Mesenchymal stem cell (in vitro differentiated cells and primary cell): Measurements from ENCODE around the gene KCNN4.
"Not testable (repeated sequence)": the region's sequence is repeated elsewhere in the genome, so short reads cannot be mapped to it uniquely, and the experiment has no call there.

Experiments used
- DNase-seq: peaks from one replicate; pipeline ENCODE4 v3.0.0-alpha.2; 2013
- H2AFZ ChIP-seq: one replicate; pipeline ENCODE4 v1.6.1; 2013; ENCODE audit warnings: low read depth, mild to moderate bottlenecking, control low read depth, inconsistent platforms, low read length, moderate library complexity
- H2AK5ac ChIP-seq: 2 replicates; pipeline ENCODE4 v1.6.1; 2013; ENCODE audit warnings: low read length, moderate library complexity, mild to moderate bottlenecking, inconsistent platforms; ENCODE audit not compliant: severe bottlenecking
- H2BK120ac ChIP-seq: one replicate; pipeline ENCODE4 v1.6.1; 2013; ENCODE audit warnings: low read depth, mild to moderate bottlenecking, inconsistent platforms, low read length, moderate library complexity
- H2BK12ac ChIP-seq, 2 experiments: one replicate each; pipeline ENCODE4 v1.6.1; 2013; ENCODE audit warnings: inconsistent platforms in 2 of 2, low read length in 2 of 2, mild to moderate bottlenecking in 2 of 2, moderate library complexity in 2 of 2, control low read depth in 1 of 2
- H2BK15ac ChIP-seq: one replicate; pipeline ENCODE4 v1.6.1; 2013; ENCODE audit warnings: mild to moderate bottlenecking, low read depth, inconsistent platforms; ENCODE audit not compliant: poor library complexity, severe bottlenecking
- H2BK5ac ChIP-seq: 2 replicates; pipeline ENCODE4 v1.6.1; 2013; ENCODE audit warnings: low read depth, mild to moderate bottlenecking, low read length, control low read depth, inconsistent platforms; ENCODE audit not compliant: poor library complexity, severe bottlenecking
- H3K14ac ChIP-seq, 2 experiments: one replicate each; pipeline ENCODE4 v1.6.1; 2013; ENCODE audit warnings: inconsistent platforms in 2 of 2, low read length in 2 of 2, control low read depth in 1 of 2, mild to moderate bottlenecking in 1 of 2, moderate library complexity in 1 of 2
- H3K18ac ChIP-seq, 2 experiments: one replicate each; pipeline ENCODE4 v1.6.1; 2013; ENCODE audit warnings: inconsistent platforms in 2 of 2, low read length in 2 of 2, control low read depth in 1 of 2, low read depth in 1 of 2, mild to moderate bottlenecking in 1 of 2
- H3K23ac ChIP-seq, 2 experiments: one replicate each; pipeline ENCODE4 v1.6.1; 2013; ENCODE audit warnings: inconsistent platforms in 2 of 2, low read length in 2 of 2, mild to moderate bottlenecking in 2 of 2, moderate library complexity in 2 of 2, control low read depth in 1 of 2
- H3K27ac ChIP-seq: 2 replicates; pipeline ENCODE4 v1.5.1; 2013; ENCODE audit warnings: mild to moderate bottlenecking, moderate library complexity, low read length, control low read depth, inconsistent platforms; ENCODE audit not compliant: poor library complexity, severe bottlenecking
- H3K27me3 ChIP-seq, 2 experiments: 2 replicates each; pipeline versions ENCODE4 v1.6.1 to v1.7.0; 2013; ENCODE audit warnings: low read length in 2 of 2, mild to moderate bottlenecking in 2 of 2, moderate library complexity in 2 of 2, control low read depth in 1 of 2, inconsistent platforms in 1 of 2; ENCODE audit not compliant: control insufficient read depth in 1 of 2, insufficient read depth in 1 of 2
- H3K36me3 ChIP-seq, 2 experiments: 2 replicates each; pipeline versions ENCODE4 v1.6.1 to v1.7.0; 2013; ENCODE audit warnings: low read length in 2 of 2, control low read depth in 1 of 2, inconsistent platforms in 1 of 2, low read depth in 1 of 2, mild to moderate bottlenecking in 1 of 2; ENCODE audit not compliant: insufficient read depth in 2 of 2, control insufficient read depth in 1 of 2
- H3K4ac ChIP-seq, 2 experiments: one replicate each; pipeline ENCODE4 v1.6.1; 2013; ENCODE audit warnings: inconsistent platforms in 2 of 2, low read length in 2 of 2, mild to moderate bottlenecking in 2 of 2, moderate library complexity in 2 of 2, control low read depth in 1 of 2, low read depth in 1 of 2
- H3K4me1 ChIP-seq: 2 replicates; pipeline ENCODE4 v1.6.1; 2013; ENCODE audit warnings: low read depth, low read length, control low read depth; ENCODE audit not compliant: control insufficient read depth, insufficient read depth
- H3K4me2 ChIP-seq: 2 replicates; pipeline ENCODE4 v1.6.1; 2013; ENCODE audit warnings: low read length, mild to moderate bottlenecking, inconsistent platforms; ENCODE audit not compliant: poor library complexity, severe bottlenecking
- H3K4me3 ChIP-seq, 2 experiments: 2 replicates each; pipeline versions ENCODE4 v1.5.1 to v1.7.0; 2013; ENCODE audit warnings: low read length in 2 of 2, mild to moderate bottlenecking in 2 of 2, control low read depth in 1 of 2, low read depth in 1 of 2; ENCODE audit not compliant: insufficient read depth in 1 of 2
- H3K79me1 ChIP-seq: replicated peaks from 2 replicates; pipeline ENCODE4 v1.6.1; 2013; ENCODE audit warnings: mild to moderate bottlenecking, control low read depth, low read length, inconsistent platforms; ENCODE audit not compliant: poor library complexity, severe bottlenecking
- H3K9ac ChIP-seq: 2 replicates; pipeline ENCODE4 v1.7.0; 2013; ENCODE audit warnings: mild to moderate bottlenecking, low read length, moderate library complexity
- H3K9me3 ChIP-seq: 2 replicates; pipeline ENCODE4 v1.7.0; 2013; ENCODE audit warnings: mild to moderate bottlenecking, low read length; ENCODE audit not compliant: control insufficient read depth
- H4K8ac ChIP-seq: one replicate; pipeline ENCODE4 v1.6.1; 2013; ENCODE audit warnings: inconsistent platforms, mild to moderate bottlenecking, low read length, moderate library complexity
- H4K91ac ChIP-seq: one replicate; pipeline ENCODE4 v1.6.1; 2013; ENCODE audit warnings: mild to moderate bottlenecking, low read length, inconsistent platforms
- WGBS: methylation state at CpG from one replicate; pipeline ENCODE4 v1.1.7; 2013; ENCODE audit warnings: mixed read lengths; 5-methylcytosine and 5-hydroxymethylcytosine counted together

Gene KCNN4

DNA sequence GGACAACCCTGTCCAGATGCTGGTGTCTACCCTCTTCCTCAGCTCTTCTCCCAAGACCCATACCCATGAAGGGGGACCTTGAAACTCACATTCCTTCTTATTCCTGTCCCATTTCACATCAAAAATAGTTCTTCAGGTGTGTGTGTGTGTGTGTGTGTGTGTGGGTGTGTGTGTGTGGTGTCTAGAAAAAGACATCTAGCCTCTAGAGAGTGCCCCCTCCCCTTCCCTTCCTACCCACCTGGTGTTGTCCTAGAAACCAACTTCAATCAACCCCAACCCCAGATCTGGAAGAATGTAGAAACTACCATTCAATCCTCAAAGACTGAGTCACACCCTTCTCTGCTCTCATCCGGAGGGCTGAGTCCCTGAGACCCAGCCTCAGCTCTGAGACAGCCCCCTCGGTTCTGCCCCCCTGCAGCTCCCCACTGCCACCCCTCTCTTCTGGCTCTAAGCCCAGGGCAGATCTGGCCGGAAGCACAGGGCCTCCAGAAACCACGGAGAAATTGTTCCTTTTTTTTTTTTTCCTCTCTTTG lies 3.5 kb downstream of the KCNN4 start:
- 10% methylated on average over 4 of the region's 4 CpGs for WGBS
- H2BK5ac ChIP-seq: no peak overlapping the region
- peaks cover 40% of the 10 kb centered on the region for H3K4me1 ChIP-seq
- H2BK12ac ChIP-seq: no peak overlapping the region
- no peak overlapping the region for H4K8ac ChIP-seq
- H3K18ac ChIP-seq: peak overlapping the region in 1 of 2 experiments; percentile 40
- H3K79me1 ChIP-seq: no peaks in the 10 kb centered on the region
- no peak overlapping the region for H2AFZ ChIP-seq
- H3K9me3 ChIP-seq: no peaks in the 10 kb centered on the region
- H3K27me3 ChIP-seq: no peaks in the 10 kb centered on the region
- H3K27ac ChIP-seq: no peak overlapping the region
- no peak overlapping the region for H3K14ac ChIP-seq
- no peak overlapping the region for H2AK5ac ChIP-seq
- no peak overlapping the region for H2BK15ac ChIP-seq
- no peak overlapping the region for H3K23ac ChIP-seq
- H3K4me3 ChIP-seq: no peak overlapping the region
- H3K36me3 ChIP-seq: peaks cover 0 to 16% of the 10 kb centered on the region in 2 experiments
- H3K9ac ChIP-seq: peak overlapping the region; percentile 2
- H3K4ac ChIP-seq: no peak overlapping the region
- H4K91ac ChIP-seq: no peak overlapping the region
- DNase-seq: peak; percentile 25
- H3K4me2 ChIP-seq: no peak overlapping the region
- H2BK120ac ChIP-seq: no peak overlapping the region

DNA sequence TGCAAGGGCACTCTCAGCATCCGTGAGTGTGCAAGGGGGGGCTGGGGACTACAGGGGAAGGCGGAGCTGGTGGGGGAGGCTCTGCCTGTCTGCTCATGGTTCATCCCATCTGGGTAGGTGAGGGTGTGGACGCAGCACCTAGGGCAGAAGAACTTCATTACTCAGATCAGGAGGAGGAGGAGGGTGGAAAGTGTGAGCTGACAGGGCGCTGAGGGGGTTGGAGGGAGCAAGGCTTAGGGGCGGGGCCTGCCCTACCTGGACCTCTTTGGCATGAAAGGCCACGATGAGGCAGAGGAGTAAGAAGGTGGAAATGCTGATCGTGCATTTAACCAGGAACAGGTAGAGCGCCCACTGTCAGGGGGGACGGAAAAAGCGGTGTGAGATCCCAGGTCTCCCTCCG lies 4.5 kb downstream of the KCNN4 start:
- Histone ChIP-seq H2BK5ac (no peak overlapping the region), H3K9ac (no peak overlapping the region), H2BK15ac (no peak overlapping the region), H3K4ac (no peak overlapping the region), H3K4me2 (no peak overlapping the region), H2AK5ac (no peak overlapping the region), H3K27ac (no peak overlapping the region), H3K4me1 (peaks cover 40% of the 10 kb centered on the region), H3K4me3 (no peak overlapping the region), H3K36me3 (peaks cover 0 to 23% of the 10 kb centered on the region in 2 experiments), H3K18ac (no peak overlapping the region), H2BK120ac (no peak overlapping the region), H2AFZ (no peak overlapping the region), H3K23ac (no peak overlapping the region), H4K91ac (no peak overlapping the region), H3K9me3 (no peaks in the 10 kb centered on the region), H3K79me1 (no peaks in the 10 kb centered on the region), H3K27me3 (no peaks in the 10 kb centered on the region), H3K14ac (no peak overlapping the region), H4K8ac (no peak overlapping the region), H2BK12ac (no peak overlapping the region)
- 63% methylated on average over 9 of the region's 11 CpGs for WGBS
- DNase-seq: no peak

DNA sequence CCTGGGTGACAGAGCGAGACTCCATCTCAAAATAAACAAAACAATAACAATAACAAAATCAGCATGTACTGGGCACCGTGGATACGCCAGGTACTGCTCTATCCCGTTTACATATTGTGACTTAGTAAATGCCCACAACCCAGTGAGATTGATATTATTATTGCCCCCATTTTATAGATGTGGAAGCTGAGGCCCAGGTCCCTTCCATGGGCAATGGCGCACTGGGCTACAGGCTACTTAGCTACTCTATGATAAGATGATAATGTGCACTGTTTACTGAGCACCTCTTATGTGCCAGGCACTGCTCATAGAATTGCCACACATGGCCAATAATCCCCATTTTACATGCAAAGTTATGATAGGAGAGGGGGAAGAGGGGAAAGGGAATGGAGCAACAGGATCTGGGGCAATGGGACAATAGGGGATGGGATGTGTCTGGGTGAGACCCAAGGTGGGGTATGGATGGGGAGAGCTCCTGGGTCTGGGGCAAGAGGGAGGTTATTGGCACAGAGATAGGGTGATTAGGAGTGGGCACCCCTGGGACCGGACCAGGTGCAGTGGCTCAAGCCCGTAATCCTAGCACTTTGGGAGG lies 5.4 kb downstream of the KCNN4 start:
- Histone ChIP-seq H3K4ac (no peak overlapping the region), H2AFZ (no peak overlapping the region), H3K27me3 (no peaks in the 10 kb centered on the region), H4K91ac (no peak overlapping the region), H2AK5ac (no peak overlapping the region), H3K14ac (no peak overlapping the region), H3K18ac (no peak overlapping the region), H2BK12ac (no peak overlapping the region), H3K4me1 (peaks cover 31% of the 10 kb centered on the region), H2BK120ac (no peak overlapping the region), H3K9ac (no peak overlapping the region), H3K27ac (no peak overlapping the region), H3K79me1 (no peaks in the 10 kb centered on the region), H3K4me2 (no peak overlapping the region), H3K23ac (no peak overlapping the region), H2BK15ac (no peak overlapping the region), H3K36me3 (peaks cover 0 to 31% of the 10 kb centered on the region in 2 experiments), H3K4me3 (peak overlapping the region in 1 of 2 experiments; percentile 55), H3K9me3 (no peaks in the 10 kb centered on the region), H4K8ac (no peak overlapping the region), H2BK5ac (no peak overlapping the region)
- WGBS: 98% methylated on average over 7 of the region's 7 CpGs
- no peak for DNase-seq

DNA sequence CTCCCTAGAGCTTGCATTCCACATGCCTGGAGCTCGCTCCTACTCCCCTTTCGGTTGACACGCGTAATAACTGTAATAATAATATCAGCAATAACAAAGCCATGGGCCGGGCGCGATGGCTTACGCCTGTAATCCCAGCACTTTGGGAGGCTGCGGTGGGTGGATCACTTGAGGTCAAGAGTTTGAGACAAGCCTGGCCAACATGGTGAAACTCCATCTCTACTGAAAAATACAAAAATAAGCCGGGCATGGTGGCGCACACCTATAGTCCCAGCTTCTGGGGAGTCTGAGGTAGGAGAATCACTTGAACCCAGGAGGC lies 5.9 kb downstream of the KCNN4 start:
- H4K91ac ChIP-seq, H3K27ac ChIP-seq, H3K4ac ChIP-seq, H3K79me1 ChIP-seq, H3K27me3 ChIP-seq, H2BK120ac ChIP-seq, H4K8ac ChIP-seq, H2AFZ ChIP-seq, H2BK12ac ChIP-seq, H2BK5ac ChIP-seq, H3K9me3 ChIP-seq, H3K4me2 ChIP-seq, H3K23ac ChIP-seq, H3K18ac ChIP-seq, H3K14ac ChIP-seq, H2BK15ac ChIP-seq, H2AK5ac ChIP-seq, DNase-seq: not testable (repeated sequence)
- Histone ChIP-seq H3K9ac (peak overlapping the region; percentile 51), H3K36me3 (peaks cover 0 to 36% of the 10 kb centered on the region in 2 experiments), H3K4me1 (peaks cover 29% of the 10 kb centered on the region), H3K4me3 (peak overlapping the region in 1 of 2 experiments; percentile 55)
- WGBS: 93% methylated on average over 10 of the region's 11 CpGs
